CD4-positive, alpha-beta T cell treated with Interleukin-1 beta for 1 hour (primary cell): Measurements from ENCODE around the gene QSOX2.
"Not testable (repeated sequence)": the region's sequence is repeated elsewhere in the genome, so short reads cannot be mapped to it uniquely, and the experiment has no call there.

Experiments used
- DNase-seq, 2 donors: peaks; one replicate each; pipeline ENCODE4 v3.0.0-alpha.2; 2020 to 2022

Gene QSOX2

GRCh38 chr9:136250676-136251075 is 5.1 kb upstream of the QSOX2 start:
- DNase-seq, result no peak

- DNase-seq, result no peak
Measured at GRCh38 chr9:136249877-136250559, 4.4 kb upstream of the QSOX2 start.

- DNase-seq, result no peak
Measured at GRCh38 chr9:136248951-136249876, 3.6 kb upstream of the QSOX2 start.

- no peak for DNase-seq
Measured at GRCh38 chr9:136247947-136248637, 2.5 kb upstream of the QSOX2 start.

- DNase-seq, result no peak
Measured at GRCh38 chr9:136247551-136247916, 1.9 kb upstream of the QSOX2 start.

- DNase-seq, result no peak
Measured at GRCh38 chr9:136246849-136247550, 1.4 kb upstream of the QSOX2 start.

GRCh38 chr9:136244969-136245218 is 718 bp downstream of the QSOX2 start:
- no peak for DNase-seq

GRCh38 chr9:136244122-136244968 is 1.3 kb downstream of the QSOX2 start:
- DNase-seq, result peak; percentile 42 to 62

- no peak for DNase-seq
Measured at GRCh38 chr9:136243631-136244030, 2.0 kb downstream of the QSOX2 start.

- peak in 1 of 2 donors; percentile 7 for DNase-seq
Measured at GRCh38 chr9:136242918-136243525, 2.6 kb downstream of the QSOX2 start.

GRCh38 chr9:136242248-136242647 is 3.4 kb downstream of the QSOX2 start:
- no peak for DNase-seq

- no peak for DNase-seq
Measured at GRCh38 chr9:136241542-136241941, 4.1 kb downstream of the QSOX2 start.

- DNase-seq, result no peak
Measured at GRCh38 chr9:136240941-136241340, 4.7 kb downstream of the QSOX2 start.

- DNase-seq, result peak in 1 of 2 donors; percentile 66
Measured at GRCh38 chr9:136239983-136240330, 5.7 kb downstream of the QSOX2 start.

- DNase-seq, result no peak
Measured at GRCh38 chr9:136239135-136239982, 6.3 kb downstream of the QSOX2 start.

- no peak for DNase-seq
Measured at GRCh38 chr9:136238342-136238732, 7.3 kb downstream of the QSOX2 start.

GRCh38 chr9:136237486-136238341 is 7.9 kb downstream of the QSOX2 start:
- no peak for DNase-seq

GRCh38 chr9:136236471-136237410 is 8.9 kb downstream of the QSOX2 start:
- not testable (repeated sequence) for DNase-seq
